GM19238 (cell line): Measurements from ENCODE around the gene CRIP1.

Experiments used
- DNase-seq: peaks from one replicate; pipeline ENCODE4 v3.0.0; 2011; ENCODE audit warnings: low spot score; ENCODE audit not compliant: insufficient read length

The CRIP1 gene

DNA sequence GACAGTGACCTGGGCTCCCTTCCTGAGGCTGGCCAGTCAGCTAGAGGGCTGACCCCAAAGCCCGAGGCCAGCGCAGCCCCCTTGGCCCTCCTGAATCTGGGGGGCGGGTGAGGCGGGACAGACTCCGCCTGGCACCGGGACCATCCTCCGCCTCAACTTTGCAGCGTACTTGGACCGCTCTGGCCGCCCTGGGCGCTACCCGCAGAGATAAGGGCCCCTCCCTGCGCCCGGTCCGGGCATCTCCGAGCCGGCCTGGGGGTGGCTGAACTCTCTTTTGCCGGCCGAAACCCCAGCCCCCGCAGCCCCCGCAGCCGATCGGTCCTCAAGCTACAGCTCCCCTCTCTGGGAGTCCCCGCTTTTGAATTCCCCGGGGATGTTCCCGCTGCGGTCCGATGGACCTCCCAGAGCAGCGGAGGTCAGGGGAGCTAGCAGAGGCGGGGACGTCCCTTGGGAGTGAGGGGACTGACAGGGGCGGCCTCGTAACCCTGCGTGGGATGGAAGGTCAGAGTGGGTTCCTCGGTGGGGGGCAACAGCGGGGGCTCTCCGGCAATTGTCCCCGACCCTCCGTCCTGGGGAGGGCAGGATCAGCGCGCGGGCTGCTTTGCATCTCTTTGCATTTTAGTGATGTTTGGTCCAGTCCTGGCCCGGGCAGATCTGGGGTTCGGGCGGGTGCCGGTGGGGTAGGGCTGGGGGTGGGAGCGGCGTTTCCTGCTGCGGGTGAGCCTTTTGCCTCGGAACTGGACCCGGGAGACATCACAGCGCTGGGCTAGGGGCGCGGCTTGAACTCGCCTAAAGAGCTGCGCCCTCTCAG is at the start of gene CRIP1:
CRIP1 (plus strand) TSS at position 724 of the 811 bp plus-strand sequence. CDS start 374 bp downstream, outside the sequence.
- no peak for DNase-seq

GRCh38 chr14:105436891-105437722 is 49.6 kb upstream of the CRIP1 start:
- no peak for DNase-seq

GRCh38 chr14:105437723-105438500 is 48.8 kb upstream of the CRIP1 start:
- no peak for DNase-seq

- DNase-seq, result no peak
Measured at GRCh38 chr14:105439179-105439578, 47.5 kb upstream of the CRIP1 start.

DNA sequence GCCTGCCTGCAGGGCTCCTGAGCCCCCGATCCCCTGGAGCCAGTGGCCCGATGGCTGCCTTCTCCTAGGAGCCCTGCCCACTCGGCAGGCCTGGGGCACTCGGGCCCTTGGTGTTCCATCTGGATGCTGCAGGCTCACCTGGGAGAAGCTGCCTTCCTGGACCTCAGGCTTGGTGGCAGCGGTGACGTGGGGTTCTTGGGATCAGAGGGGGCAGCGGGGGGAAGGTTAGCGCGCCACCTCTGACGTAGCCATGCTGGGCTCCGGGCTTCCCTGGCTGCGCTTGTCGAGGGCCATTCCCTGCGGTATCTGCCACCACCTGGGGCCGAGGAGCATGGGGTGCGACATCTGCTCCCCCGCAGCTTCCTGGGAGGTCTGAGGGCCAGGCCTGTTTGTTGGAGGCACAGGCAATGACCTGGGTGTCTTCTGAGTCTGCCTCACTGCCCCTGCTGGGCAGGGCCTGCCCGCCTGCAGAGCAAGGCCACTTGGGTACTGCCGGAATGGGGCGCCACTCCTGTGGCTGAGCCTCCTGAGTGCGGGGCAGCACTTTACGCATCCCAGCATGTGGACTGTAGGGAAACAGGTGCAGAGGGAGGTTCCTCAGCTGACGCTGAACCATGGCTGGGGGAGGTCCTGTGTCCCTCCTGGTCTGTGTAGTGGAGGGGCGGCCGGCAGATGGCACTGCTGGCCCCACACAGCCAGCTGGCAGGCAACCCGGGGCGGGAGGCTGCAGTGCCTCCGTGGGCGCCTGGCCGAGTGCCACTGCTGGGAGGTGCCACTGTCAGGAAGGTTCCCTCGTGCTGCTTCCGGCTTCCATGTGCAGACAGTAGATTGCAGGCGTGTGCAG is 46.8 kb upstream of the CRIP1 start:
- DNase-seq, result no peak

- DNase-seq, result no peak
Measured at GRCh38 chr14:105440554-105440900, 46.2 kb upstream of the CRIP1 start.

GRCh38 chr14:105440992-105441391 is 45.7 kb upstream of the CRIP1 start:
- no peak for DNase-seq

- DNase-seq, result no peak
Measured at GRCh38 chr14:105442125-105442524, 44.6 kb upstream of the CRIP1 start.

GRCh38 chr14:105442834-105443233 is 43.9 kb upstream of the CRIP1 start:
- no peak for DNase-seq

GRCh38 chr14:105444859-105445258 is 41.8 kb upstream of the CRIP1 start:
- DNase-seq, result no peak

GRCh38 chr14:105445290-105445689 is 41.4 kb upstream of the CRIP1 start:
- DNase-seq, result no peak

- DNase-seq, result no peak
Measured at GRCh38 chr14:105445901-105446845, 40.5 kb upstream of the CRIP1 start.

- DNase-seq, result no peak
Measured at GRCh38 chr14:105446971-105447370, 39.7 kb upstream of the CRIP1 start.

DNA sequence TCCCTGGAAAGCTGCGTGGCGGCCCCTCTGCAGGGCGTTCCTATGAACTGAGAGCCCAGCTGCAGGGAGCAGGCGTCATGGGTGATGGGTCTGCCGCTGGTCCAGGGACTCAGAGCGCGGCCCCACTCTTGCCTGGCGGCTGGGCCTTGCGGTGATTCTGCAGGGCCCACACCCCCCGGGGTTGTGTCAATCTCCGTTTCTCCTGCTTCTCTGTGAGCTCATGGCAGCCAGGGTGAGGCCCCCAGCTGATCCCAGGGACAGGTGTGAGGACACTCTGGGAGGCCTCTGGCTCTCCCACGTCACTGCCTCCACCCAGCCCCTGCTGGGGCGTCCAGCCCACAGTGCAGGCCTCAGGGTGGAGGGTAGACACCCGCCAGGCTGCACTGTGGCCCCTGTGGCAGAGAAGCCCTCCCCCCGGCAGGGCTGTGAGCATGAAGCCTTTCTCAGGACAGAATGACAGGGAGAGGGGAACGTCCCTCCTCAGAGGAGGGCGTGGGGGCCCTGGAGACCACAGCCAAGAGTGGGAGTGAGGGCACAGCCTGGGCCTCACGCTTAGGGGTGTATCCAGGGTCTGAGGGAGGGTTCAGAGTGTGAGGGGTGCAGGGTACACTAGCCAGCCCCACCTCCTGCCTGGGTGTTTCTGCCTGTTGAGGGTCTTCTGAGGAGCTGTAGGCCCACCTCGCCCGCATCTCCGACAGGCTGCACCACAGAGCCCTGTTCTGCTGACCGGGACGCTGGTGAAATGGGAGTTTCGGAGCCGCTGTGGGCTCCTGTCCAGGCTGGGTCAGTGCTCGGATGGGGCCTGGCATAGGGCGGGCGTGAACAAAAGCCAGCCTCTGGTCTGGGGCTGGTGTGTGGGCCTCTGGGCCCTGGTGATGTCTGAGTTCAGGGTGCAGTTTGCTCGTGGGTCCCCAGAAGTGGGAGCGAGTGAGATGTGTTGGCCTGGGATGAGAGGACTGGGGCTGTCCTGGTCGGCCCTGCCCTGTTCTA is 38.7 kb upstream of the CRIP1 start:
- DNase-seq, result no peak

DNA sequence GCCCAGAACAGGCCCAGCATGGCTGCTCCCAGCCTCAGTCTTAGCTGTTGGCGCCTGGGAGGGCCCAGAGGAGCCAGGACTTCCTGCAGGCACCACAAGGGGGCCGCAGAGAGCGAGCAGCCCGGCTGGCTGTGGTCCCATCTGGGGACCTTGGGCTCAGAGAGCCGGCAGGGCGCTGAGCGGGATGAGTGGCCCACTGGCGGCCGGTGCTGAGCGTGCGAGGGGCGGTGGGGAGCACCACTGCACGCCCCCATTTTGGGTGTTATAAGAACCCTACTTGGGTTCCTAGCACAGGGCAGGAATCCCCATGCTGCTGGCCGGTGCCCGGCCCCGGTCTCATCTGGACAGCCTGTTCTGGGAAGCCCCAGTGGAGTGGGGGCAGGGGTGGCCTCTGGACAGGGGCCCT is 38.0 kb upstream of the CRIP1 start:
- peak; percentile 82 for DNase-seq

DNA sequence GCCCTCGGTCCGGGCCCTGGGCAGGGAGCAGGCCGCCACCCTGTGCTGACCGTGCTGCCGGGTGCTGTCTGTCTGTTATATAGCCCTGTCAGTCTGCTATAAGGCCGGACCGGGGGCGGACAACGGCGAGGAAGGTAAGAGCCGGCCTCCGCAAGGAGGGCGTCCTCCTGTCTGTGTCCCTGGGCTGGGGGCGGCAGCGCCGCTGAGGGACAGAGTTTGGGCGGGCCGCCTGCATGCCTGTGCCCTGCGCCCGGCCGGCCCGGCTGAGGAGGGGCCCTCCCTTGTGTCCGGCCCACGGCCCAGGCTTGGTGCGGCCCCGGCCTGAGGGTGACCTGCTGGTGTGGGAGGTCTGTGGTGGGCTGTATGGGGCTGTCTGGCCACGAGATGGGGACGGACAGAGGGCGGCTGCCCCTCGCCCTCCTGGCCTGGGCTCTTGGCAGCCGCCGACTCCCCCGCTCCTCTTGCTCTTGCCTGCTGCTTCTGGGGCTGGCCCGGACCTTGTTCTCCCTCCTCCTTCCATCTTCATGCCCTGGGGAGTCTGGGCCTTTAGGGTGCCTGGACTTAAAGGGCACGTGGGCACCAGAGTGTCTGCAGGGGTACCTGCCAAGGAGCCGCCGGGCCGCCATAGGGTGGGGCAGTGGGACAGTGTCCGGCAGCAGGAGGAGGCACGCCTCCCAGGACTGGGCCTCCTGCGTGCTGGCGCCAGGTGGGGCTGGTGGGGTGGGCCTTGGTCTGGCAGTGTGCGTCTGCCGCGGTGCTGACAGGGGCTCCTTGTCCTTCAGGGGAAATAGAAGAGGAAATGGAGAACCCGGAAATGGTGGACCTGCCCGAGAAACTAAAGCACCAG is 37.2 kb upstream of the CRIP1 start:
- DNase-seq, result no peak

GRCh38 chr14:105450123-105450505 is 36.6 kb upstream of the CRIP1 start:
- DNase-seq, result no peak
